Activated CD8-positive, alpha-beta memory T cell treated with anti-CD3 and anti-CD28 coated beads for 24 hours (primary cell): ENCODE data around the gene SHB.

Experiments
- DNase-seq: peaks from one replicate; pipeline ENCODE4 v3.0.0-alpha.2; 2020

The SHB gene

DNA sequence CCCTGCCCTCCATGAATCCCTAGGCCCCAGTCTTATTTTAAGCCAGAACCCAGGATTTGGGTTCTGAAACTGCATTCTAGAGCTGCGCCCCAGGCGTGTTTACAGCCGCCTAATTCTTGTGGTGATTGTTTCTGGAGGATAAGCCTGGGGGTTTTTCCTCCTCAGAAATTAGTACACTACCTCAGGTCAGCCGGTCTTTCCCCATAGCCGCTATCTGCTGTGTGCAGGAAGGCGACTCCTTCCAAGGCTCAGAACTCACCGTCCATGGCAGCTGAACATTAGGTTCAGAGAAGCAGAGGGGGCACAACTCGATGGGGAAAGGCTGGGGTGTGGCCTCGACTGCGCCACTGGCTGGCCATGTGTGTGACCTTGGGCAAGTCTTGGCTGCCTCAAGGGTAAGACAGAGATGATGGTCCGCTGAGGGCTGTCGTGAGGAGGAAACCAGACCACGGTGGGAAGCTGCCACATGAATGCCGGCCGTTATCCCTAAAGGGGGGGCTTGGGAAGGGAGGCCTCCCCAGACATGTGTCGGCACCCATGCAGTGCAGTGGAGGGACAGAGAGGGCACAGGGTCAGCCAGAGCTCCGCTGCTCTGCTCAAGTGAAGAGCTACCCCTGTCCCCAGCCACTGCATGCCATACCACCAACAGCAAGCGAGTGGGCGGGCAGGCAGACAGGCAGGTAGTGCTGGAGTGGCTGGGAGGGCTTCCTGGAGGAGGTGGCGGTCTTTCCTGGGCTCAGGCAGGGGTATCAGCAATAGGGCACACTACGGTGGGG lies 28.9 kb downstream of the SHB start:
- DNase-seq: no peak

DNA sequence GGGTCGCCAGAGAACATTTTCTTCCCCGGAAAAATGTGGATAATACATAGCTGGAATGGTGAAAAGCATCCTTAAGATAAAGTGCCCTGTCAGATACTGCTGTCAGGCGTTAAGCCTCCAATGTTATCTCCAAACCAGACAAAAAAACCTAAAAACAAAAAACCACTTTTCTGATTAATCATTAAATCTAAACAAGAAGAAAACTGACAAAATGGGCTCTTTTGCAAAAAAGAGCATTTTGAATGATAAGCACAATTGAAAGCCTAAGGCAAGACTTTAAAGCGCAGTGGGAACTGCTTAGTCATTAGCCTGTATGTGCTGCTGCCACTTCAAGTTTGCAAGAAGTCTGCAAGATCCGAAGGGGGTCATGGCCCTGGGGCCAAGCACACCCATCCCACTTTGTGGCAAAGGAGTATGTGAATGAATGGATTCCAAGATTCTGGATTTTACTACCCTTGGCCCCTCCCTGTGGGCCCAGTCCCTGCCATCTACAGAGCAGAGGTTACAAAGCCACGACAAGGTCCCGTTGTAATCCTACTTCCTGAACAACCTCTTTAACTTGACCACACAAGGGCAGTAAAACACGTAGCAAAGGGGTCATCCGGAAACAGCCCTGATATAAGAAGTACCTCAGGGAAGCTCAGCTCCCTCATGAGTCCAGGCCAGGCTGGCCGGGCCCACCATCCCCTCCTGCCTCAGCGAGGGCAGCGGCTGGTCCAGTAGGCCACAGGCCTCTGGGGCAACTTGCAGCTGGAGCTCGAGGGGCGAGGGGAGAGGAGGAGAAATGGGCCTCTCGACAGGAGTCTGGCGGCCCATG lies 29.7 kb downstream of the SHB start:
- no peak for DNase-seq

DNA sequence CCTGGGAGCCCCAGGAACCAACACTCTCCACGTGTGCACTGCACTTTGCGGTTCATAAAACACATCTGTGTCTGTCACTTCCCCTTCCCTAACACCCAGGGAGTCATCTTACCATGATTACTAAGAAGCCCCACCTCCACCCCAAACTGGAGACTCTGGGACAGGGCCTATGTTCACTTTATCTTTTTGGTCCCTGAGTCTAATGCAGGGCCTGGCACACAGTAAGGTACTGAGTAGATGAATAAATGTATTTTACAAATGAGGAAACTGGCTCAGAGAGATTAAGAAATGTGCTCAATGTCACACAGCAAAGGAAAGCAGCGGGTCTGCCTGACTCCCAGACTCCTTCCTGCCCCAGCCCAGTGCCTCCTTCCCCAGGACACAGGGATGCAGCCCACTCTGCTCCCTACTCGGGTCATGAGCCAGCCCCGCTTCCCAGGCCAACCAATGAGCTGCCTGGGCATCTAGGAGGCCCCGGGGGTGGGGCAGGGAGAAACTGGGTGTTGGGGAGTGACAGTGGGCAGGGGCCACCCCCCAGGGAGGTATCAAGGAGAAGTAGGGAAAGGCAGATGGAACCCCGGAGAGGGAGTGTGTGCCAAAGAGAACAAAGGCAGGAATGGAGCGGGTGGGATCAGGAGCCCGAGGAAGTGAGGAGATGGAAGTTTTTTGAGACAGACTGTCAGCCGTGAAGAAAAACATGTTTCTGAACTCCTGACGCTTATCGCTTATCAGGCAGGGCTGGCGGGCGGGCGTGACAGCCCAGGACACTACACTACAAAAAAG lies 30.5 kb downstream of the SHB start:
- no peak for DNase-seq

DNA sequence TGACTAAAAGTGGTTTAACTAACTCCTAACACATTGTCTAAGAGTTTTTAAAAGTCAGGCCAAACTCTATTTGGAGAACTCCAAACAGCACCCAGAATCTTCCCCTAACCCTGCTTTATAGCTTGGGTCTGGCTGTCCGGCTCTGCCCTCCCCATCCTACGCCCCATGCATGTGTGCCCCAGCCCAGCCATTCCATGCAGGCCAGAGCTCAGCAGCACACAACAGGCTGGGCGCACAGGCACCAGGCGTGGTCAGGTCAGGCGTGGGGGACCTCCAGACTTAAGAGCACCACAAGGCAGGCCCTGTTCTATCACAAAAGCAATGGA lies 31.1 kb downstream of the SHB start:
- DNase-seq: no peak

DNA sequence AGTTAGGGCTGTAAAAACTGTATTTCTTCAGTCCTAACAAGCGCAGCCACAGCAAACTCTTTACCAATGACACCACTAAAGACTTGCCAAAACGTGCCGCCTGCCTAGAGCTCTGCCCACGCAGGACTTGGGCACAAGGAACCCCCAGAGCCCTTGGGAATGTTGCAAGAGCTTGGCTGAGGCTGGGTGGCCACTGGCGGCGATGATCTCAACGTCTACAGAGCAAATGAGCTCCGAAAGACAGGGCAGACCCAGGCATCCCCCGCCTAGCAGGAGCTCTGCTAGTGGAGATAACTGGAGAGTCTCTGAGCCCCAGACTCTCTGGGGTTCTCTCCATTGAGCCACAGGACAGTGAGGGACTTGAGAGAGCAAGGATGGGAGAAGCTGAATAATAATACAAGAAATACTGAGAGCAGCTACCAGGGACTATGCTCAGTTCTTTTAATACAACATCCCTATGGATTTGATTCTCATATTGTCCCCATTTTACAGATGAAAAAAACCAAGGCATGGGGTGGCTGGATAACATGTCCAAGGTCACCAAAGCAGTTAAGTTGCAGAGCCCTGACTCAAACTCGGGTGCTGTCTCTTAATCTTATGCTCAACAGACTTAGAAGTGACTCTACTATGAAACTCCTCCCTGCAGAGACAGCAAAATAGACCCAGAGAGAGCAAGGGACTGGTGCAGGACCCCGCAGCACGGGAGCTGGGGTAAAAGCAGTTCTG lies 32.5 kb downstream of the SHB start:
- no peak for DNase-seq

DNA sequence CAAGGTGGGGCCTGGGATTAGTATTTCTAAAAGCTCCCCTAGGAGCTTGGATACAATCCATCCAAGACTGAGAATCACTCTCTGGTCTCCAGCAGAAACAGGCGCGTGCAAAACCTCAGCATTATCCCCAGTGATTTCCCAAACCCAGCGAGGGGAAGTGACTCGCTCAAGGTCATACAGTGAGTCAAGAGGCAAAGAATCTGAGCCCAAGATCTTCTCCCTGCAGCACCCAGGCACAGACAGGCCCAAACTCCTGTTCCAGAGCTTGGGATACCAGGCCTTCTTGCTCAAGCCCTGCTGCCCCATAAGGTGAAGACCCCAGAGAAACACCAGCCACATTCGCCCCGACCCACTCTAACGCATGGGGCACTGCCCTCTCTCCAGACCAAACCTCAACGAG lies 33.2 kb downstream of the SHB start:
- no peak for DNase-seq

DNA sequence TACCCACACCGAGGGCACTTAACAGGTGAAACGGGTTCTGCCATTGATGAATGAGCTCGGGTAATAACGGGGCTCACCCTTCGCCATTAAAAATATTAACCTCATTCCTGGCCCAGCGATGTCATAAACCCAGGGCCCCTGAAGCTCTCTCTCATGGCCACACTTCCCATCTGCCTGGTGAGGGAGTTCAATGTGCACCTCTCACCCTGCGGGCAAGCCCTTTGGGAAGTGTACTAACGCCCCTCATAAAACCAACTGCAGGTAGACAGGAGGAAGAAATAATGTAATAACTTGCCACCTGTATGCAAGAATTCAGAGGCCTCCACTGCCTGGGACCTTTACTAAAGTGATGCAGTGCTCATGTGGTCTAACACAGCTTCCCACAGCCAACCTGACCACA lies 35.1 kb downstream of the SHB start:
- DNase-seq: no peak

DNA sequence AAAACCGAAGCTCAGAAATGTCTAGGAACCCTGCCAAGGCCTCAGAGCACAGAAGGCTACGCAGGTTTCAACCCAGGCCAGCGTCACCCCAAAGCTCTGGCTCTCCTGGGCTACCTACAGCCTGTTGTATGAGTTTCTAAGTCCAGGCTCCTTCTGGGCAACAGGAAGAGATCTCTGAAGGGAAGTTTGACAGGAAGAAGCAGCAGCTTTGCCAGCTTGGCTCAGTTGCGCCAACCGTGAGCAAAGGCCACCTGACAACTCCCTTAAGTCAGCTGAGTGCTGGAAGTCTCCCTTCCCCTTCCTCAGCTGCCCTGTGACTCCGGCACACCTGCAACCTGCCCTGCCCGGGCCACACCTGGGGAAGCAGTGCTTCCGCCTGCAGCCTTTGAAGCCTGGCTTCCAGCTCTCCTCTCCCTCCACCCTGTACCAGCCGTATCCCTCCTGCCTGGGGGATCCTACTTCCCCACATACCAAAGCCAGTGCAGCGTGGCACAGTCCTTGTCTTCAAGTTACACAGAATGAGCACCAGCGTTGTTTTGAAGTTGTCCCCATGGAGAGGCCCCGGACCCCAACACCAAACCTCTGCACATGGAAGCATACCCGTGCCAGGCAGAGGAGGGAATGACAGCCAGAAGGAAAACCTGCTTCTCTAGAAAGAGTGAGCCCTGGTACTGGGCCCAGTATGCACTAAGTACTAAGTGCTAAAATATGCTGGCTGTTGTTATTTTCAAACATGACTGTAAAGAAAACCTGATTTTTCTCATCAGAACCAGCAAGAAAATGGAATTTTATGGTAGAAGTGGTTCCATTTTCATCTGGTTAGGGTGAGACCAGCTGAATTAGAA lies 36.5 kb downstream of the SHB start:
- DNase-seq: no peak

DNA sequence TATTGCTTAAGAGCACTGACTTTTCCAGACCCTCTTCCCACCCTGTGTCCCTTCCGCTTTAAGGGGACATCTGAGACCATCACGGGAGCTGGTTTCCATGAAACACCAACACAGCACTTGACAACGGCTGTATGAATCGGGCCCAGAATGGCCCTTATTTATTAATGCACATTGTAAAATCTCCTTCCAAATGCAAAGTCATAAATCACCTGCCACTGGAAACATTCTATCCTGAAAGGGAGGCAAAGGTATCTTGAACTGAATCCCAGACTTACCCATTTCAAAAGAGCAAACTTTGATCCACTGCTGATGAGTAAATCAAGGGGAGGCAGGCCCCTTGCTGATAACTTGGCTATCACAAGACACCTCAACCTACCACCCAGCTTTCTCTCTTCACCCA lies 37.4 kb downstream of the SHB start:
- no peak for DNase-seq

DNA sequence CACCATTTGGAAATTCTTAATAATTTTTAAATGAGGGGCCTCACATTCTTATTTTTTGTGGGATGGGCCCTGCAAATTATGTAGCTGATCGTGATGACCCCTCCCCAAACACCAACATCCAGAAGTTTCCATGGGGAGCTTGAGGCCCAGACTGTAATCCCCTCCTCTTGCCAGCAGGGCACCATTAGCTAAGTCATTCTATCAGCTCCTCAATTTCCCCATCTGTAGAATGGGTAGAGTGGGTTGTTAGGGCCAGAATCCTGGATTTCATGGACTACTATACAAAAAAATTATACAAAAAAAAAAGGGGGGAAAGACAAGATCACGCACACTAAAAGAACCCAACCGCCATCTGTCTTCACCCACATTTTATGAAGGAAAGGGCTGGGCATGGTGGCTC lies 38.4 kb downstream of the SHB start:
- DNase-seq: no peak

DNA sequence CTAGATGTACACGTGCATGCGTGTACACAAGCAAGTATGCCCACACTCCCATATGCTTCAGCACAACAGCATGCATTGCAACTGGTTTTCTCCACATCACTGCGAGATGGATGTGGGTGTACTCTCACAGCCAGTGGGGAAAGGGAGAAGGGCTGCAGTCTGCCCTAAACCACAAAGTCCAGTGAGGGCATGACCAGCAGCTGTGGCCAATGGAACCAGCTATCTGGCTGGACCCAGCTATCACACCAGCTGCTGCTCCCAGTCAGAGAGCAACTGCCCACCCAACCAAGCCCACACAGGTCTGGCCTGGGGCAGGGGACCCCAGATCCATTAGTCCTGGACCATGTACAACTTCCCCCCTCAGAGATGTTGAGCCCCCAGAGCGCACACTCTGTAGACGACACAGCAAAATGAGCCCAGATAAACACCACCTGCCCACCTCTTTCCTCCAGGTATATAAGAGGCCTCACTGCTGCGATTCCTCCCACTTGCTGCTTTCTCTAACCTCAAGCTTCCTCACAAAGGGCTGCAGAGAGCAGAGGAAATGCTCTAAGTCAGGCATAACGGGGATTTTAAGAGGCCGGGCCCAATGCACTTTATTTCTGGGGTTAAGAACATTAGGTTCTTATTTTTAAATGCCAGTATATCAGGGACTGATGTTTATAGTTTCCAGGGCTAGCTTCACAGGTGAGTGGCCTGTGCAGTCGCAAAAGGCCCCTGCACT lies 39.0 kb downstream of the SHB start:
- DNase-seq: no peak

DNA sequence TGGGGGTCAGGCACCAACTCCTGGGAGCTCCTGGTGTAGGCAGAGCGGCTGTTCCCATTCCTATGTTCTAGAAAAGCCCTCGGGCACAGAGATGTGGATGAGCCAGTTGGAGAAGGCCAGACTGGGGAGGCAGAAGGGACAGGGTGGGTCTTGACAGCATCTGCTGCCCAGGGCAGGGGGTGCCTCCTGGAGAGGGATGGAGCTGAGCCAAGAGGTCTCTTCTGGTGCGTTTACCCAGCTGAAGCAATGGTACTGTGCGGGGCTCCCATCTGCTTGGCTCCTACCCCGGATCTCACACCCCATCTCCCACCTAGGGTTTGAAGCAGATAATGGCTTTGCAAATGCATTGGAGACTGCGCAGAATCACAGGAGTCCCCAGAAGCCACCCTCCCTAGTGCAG lies 41.3 kb downstream of the SHB start:
- no peak for DNase-seq

DNA sequence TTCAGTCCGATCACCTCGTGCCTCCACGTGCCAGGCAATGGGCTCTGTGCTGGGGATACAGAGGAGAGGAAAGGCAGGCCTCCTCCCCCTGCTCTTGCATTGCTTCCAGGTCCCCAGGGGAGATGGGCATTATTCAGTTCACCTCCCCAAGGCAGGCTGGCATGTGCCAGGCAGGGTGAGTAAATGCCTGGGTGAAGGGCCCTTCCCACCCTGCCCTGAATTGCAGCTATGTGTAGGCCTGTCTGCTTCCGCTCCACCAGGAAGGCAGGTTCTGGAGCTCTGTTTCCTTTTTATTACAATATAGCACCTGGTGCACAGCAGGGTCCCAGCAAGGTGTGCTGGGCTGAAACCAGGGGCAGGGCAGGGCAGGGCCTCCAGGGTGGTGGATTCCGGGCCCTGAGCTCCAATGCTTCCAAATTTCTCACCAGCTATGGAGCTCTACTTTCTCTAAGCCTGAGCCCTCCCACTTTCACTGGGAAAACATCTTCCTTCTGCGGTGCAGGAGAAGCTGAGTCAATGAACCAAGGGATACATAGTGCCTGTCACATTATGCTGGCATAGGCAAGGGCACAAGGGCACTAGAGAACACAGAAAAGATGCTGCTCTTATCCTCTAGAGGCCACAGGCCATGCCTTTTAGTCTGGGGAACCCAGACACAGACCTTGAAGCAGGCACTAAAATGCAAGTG lies 42.0 kb downstream of the SHB start:
- no peak for DNase-seq

DNA sequence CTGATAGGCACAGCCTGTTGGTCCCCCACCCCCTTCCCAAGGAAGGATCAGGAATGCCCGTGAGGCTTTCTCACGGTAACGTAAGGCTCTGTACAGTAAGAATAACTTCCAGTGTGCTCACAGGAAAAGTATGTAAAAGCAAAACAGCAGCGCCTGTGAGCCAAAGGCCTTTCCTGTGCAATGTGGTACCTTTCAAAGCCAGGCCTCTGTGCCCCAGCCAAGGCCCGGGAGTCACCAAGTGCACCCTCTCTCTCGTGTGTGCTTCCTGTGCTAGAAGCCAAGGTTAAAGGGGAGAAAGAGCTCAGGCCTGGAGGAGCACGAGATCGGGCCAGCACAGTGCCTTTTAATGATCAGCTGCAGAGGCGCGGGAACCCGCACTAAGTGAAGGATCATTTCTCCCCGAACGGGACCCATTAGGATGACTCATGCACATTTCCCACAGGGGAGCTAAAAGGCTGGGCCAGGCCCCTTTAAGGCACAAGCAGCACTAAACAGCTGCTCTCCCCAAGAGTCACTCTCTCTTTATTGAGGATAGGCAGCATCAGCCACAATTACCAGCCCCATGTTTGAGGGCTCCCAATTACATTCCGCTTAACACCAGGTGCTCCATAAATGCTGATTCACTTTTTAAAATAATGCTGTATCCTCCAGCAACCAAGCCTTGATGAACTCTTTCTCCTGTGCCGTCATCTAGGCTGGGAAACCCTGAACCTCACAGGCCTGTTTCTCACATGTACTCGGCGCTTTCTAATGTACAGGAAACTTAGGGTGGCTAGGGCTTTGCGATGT lies 42.8 kb downstream of the SHB start:
- no peak for DNase-seq

DNA sequence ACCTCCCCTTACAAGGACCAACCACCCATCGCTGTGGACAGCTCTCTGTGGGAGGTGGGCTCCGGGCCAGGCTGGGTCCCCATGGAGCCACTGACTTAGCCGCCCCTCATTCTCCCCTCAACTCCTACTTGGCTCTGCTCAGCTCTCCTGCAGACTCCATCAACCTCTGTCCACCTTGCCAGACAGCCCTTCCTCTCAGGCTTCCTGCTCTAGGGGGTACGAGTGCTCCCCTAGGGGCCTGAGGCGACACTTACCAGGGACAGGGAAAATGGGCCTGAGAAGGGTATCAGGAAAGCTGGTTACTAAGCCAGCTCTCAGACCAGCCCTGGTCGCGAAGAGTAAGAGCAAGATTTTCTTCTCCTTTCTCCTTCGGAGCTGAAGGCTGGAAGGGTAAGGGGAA lies 43.9 kb downstream of the SHB start:
- no peak for DNase-seq

DNA sequence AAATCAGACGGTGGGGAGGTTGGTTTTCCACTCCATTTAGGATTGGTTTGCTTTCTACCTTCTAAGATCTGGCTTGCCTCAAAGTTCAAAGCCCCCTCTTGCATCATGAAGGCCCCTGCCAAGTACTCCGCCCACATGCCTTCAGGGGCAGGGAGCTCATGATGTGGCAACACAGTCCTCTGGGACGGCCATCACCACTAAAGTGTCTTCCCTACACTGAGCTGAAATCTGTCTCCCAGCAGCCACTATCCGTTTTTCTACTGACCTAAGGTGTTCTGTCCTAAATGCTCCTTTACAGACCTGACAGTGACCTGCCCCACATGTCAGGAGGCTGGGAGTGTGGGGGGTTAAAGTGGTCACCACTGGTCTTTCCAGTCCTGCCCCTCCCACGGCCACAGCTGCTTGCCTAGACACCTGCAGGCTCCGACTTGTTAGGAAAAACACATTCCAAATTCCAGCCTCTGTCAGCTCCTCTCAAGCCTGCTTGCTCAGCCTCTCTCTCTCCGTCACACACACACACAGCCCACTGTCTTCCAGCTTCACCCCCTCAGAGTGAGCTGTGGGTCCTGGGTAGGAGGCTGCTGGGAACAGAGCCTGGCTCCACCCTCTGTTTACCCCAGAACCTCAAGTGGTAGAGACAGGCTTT lies 44.9 kb downstream of the SHB start:
- no peak for DNase-seq

DNA sequence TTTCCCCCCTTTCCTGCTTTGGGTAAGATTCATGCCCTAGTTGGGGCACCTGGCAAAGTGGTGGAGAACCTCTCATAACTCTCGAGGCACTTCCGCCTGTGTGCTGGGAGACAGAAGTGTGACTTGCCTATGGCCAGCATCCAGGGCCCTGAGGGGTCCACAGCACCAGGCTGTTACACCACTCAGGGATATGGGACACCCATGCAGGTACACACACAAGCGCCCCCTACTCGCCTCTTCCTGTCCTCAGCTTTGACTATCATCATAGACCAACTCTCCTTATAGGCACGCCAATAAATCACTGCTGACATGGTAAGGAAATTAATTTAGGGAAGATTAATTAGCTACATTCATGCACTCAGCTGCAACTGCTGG lies 45.4 kb downstream of the SHB start:
- no peak for DNase-seq

DNA sequence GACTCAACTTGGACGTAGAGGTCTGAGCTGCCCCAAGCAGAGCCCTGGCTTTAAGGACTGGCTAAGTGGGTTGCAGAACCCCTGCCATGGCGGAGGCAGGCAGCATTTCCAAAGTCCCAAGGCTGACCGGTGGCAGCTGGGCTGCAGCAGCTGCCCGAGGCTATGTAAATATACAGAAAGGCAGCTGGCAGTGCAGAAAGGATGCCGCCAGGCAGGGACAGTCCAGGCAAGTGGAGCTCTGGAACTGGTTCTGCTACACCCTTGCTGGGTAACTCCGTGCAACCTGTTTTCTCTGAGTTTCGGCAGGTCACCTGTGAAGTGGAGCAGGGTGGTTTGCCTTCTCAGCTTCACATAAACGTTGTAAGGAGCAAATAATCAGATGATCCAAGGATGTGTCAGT lies 46.0 kb downstream of the SHB start:
- DNase-seq: no peak

DNA sequence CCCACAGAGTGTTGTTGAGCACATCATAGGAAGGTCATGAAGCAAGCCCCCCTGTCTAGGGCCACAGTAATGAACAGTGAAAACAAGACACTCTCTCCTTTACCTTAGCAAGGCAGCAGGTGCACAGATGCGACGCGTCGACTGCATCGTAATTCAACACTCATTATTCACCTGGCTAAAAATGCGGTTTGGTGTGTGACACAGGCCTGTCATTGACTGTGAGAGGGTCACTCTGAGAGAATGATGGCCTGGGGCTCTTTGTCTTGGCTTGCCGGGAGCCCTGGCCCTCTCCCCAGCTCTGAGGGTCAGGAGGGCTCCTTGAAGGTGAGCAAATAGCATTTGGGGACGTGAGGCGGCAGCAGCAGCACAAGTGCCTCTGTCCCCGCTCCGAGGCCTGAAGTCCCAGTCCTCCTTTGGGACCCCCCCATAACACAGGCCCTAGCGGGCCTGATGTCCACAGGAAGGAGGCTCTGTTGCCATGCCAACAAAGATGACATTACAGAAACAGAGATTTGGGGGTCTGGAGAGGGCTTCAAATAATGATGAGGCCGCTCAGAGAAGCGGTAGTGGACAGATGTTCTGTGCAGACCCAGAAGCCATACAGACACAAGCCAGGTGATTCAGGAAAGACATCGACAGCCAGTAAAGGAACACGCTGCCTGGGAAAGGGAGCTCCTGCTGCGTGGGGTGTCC lies 46.7 kb downstream of the SHB start:
- no peak for DNase-seq
